GM12891 (cell line): ENCODE measurements around the gene C9orf43.

ENCODE experiments used
- POLR2A ChIP-seq: IDR thresholded peaks from 2 replicates; pipeline ENCODE4 v1.6.1; 2011; ENCODE audit warnings: low read depth, low read length, control low read depth
- POLR2AphosphoS5 ChIP-seq: IDR thresholded peaks from 2 replicates; pipeline ENCODE4 v1.6.1; 2011; ENCODE audit warnings: low read depth, low read length, control low read depth
- TAF1 ChIP-seq: IDR thresholded peaks from 2 replicates; pipeline ENCODE4 v1.6.1; 2011; ENCODE audit warnings: low read depth, low read length, control low read depth

DNA sequence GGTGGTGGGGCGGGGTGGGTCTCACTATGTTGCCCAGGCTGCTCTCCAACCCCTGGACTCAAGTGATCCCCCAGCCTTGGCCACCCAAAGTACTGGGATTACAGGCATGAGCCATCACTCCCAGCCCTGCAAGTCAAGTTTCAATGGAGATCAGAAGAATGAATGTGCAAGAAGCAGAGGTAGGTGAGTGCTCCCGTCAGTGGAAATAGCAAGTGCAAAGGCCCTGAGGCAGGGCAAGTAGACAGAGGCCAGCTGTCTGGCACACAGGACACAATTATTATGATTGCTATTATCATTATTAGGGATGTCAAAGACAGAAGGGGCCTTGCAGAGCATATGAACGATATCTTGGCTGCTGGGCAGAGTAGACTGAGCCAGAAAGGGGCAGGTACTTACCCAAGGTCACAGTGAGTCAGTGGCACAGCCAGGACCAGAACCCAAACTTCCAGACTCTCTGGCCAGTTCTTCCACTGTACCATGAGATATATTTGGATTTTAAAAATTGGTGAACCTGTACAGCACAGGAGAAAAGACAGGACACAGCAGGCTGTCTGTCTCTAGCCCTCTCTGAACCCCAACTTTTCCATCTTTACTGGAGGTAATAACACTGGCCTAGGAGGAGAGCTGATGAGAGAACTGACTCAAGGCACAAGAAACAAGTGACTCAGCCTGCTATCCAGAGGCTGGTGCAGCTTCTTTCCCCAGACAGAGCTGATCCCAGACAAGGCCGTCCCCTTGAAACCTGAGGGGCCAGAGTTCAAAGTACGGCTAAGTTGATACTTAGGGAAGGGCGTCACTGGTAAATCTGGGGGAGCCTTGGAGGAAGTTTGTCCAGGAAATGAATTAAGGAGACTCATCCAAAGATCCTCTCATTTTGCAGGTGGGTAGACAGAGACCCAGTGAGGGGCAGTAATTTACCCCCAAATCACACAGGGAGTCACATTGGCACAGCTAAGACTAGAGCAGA is 35.2 kb upstream of the C9orf43 start:
- TF ChIP-seq POLR2A = no peak
- TF ChIP-seq POLR2AphosphoS5 = no peak
- no peak for TF ChIP-seq TAF1
